Measurements from ENCODE around the gene SIRT6. TPM values are rescaled to one million over a fixed set of nuclear protein-coding genes. Genes with fewer than 3 reads are reported as not detected.

The SIRT6 gene
- 13.5 and 15.5 TPM in 2 replicates for total RNA-seq

GRCh38 chr19:4182084-4182810 lies at the start of gene SIRT6, which contains the start of gene ANKRD24:
SIRT6 (minus strand) TSS chr19:4182563; CDS start chr19:4182539, 24 bp downstream.
ANKRD24 (plus strand) TSS chr19:4182689; CDS start chr19:4186426, 3,737 bp downstream.

DNA sequence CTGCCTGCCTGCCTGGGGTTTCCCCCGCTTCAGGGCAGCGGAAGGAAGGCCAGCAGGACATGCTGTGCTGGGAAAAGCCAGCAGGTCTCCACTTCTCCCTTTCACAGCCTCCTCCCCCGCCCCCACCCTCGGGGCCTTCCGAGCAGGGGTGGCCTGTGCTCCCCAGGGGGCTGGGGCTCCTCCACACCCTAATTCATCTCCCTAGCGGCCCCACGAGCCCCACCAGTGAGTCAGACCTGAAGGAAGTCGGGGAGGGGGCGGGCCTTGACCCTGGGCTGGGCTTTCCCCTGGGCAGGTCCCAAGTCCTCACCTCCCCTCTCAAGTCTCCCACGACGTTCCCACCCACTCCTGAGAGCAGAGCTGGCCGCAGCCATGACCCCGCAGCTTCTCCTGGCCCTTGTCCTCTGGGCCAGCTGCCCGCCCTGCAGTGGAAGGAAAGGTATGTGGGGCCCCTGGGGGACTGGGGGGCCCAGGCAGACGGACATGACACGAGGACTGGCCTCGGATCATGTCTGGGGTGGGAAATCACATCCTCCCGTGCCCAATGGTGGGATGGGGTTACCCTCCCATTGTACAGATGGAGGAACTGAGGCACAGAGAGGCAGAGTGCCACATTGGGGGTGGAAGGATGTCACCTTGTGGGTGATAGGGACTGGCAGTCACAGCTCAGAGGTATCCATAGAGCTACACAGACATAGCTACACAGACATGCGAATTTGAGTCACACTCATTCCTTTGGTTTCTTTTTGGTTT lies 47.0 kb upstream of the SIRT6 start, which contains the start of gene EBI3:
Gene EBI3 (plus strand): TSS at position 345 of the 753 bp plus-strand sequence. CDS start 28 bp downstream, at position 373.

Other genes with a start within 250 kb of the SIRT6 start
- gene NMRK2, start 249.5 kb downstream of the SIRT6 start, total RNA-seq = not detected in 2 replicates
- 124 and 128 TPM in 2 replicates for gene DAPK3, start 211.5 kb downstream of the SIRT6 start, total RNA-seq
- gene EEF2, start 197.1 kb downstream of the SIRT6 start, total RNA-seq = 2,339 and 2,659 TPM in 2 replicates
- 15.8 and 17.7 TPM in 2 replicates for gene PIAS4, start 174.8 kb downstream of the SIRT6 start, total RNA-seq
- 16.6 and 17.3 TPM in 2 replicates for gene ZBTB7A, start 115.7 kb downstream of the SIRT6 start, total RNA-seq
- 203 and 232 TPM in 2 replicates for gene MAP2K2, start 58.4 kb downstream of the SIRT6 start, total RNA-seq
- gene CREB3L3, start 28.9 kb downstream of the SIRT6 start, total RNA-seq = not detected in 2 replicates
- 1.5 and 1.6 TPM in 2 replicates for gene ANKRD24, start 126 bp upstream of the SIRT6 start, total RNA-seq
- not detected in 2 replicates for gene EBI3, start 47.0 kb upstream of the SIRT6 start, total RNA-seq
- 13.2 and 16.2 TPM in 2 replicates for gene YJU2, start 64.5 kb upstream of the SIRT6 start, total RNA-seq
- not detected in 2 replicates for gene SHD, start 96.7 kb upstream of the SIRT6 start, total RNA-seq
- gene TMIGD2, start 119.8 kb upstream of the SIRT6 start, total RNA-seq = not detected in 2 replicates
- 0.99 and 2.2 TPM in 2 replicates for gene FSD1, start 122.0 kb upstream of the SIRT6 start, total RNA-seq
- gene STAP2, start 156.3 kb upstream of the SIRT6 start, total RNA-seq = 1.7 and 2.1 TPM in 2 replicates
- 6.3 and 6.7 TPM in 2 replicates for gene MPND, start 161.0 kb upstream of the SIRT6 start, total RNA-seq
- gene SH3GL1, start 218.0 kb upstream of the SIRT6 start, total RNA-seq = 30.1 and 30.8 TPM in 2 replicates
- gene CHAF1A, start 220.1 kb upstream of the SIRT6 start, total RNA-seq = 9.1 and 19.2 TPM in 2 replicates